ENCODE results near the gene PPP5C. TPM values are rescaled to one million over a fixed set of nuclear protein-coding genes. Genes with fewer than 3 reads are reported as not detected.
A peak's percentile ranks its signal among the peaks of the same experiment; 100 is the strongest.
"Not testable (repeated sequence)": the region's sequence is repeated elsewhere in the genome, so short reads cannot be mapped to it uniquely, and the experiment has no call there.

The PPP5C gene
- total and polyA plus RNA-seq, 3 experiments from 2014 or later, result 38.7 to 124 (median 124) TPM

- POLR2A ChIA-PET, result no interaction called here
- CTCF ChIA-PET, result no interaction called here
- Histone ChIP-seq H3K27me3 (ENCODE audit: insufficient read depth, low read length, poor library complexity, severe bottlenecking) (peaks cover 3% of the 10 kb centered on the region), H3K4me3 (ENCODE audit: low read length) (no peak overlapping the region), H3K27ac (ENCODE audit: low read depth, low read length) (no peak overlapping the region), H3K4me1 (ENCODE audit: insufficient read depth, low read length) (no peaks in the 10 kb centered on the region), H3K9me3 (ENCODE audit: low read length) (no peaks in the 10 kb centered on the region), H3K36me3 (ENCODE audit: insufficient read depth, low read length) (no peaks in the 10 kb centered on the region)
- Mint-ChIP-seq H3K4me1 (no peaks in the 10 kb centered on the region), H3K4me3 (no peak overlapping the region), H3K9me3 (peaks cover 0 to 10% (median 7%) of the 10 kb centered on the region in 5 donors), H3K27me3 (peaks cover 4 to 7% of the 10 kb centered on the region in 2 donors), H3K36me3 (peaks cover 0 to 13% (median 0%) of the 10 kb centered on the region in 3 donors), H3K27ac (peak overlapping the region in 1 of 8 donors; percentile 38)
- DNase-seq, result no peak
Observed at GRCh38 chr19:46303691-46304397, 43.0 kb upstream of the PPP5C start.

DNA sequence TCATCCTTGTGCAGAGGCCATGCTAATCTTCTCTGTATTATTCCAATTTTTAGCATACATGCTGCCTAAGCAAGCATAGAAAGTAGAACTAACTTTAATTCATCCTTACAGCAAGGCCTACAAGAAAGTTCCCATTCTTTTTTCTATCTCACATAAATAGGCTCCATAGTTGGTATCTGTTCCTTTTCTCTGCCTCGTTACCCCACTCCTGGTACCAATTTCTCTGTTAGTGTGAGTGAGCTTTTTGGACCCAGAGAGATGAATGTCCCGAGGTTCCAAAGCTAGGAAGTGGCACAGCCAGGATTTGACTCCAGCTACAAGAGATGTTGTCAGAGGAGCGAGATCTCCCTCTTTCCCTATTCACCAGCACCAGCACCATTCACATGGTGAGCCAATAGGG lies 40.4 kb upstream of the PPP5C start:
- Histone ChIP-seq H3K27me3 (ENCODE audit: insufficient read depth, low read length, poor library complexity, severe bottlenecking) (no peaks in the 10 kb centered on the region), H3K27ac (ENCODE audit: low read depth, low read length) (no peak overlapping the region), H3K36me3 (ENCODE audit: insufficient read depth, low read length) (no peaks in the 10 kb centered on the region), H3K4me1 (ENCODE audit: insufficient read depth, low read length) (no peaks in the 10 kb centered on the region), H3K4me3 (ENCODE audit: low read length) (no peak overlapping the region), H3K9me3 (ENCODE audit: low read length) (no peaks in the 10 kb centered on the region)
- H3K9me3 Mint-ChIP-seq, result peaks cover 0 to 10% (median 7%) of the 10 kb centered on the region in 5 donors
- no peak overlapping the region for H3K4me3 Mint-ChIP-seq
- CTCF ChIA-PET, result interaction anchor here (1.0 kb wide), 1 partner anchor 9 kb away, joined by 3 read pairs; no protein-coding TSS in a partner anchor
- DNase-seq, result no peak
- H3K27ac Mint-ChIP-seq, result peak overlapping the region in 1 of 8 donors; percentile 54
- no peaks in the 10 kb centered on the region for H3K4me1 Mint-ChIP-seq
- peaks cover 0 to 3% of the 10 kb centered on the region in 2 donors for H3K27me3 Mint-ChIP-seq
- POLR2A ChIA-PET, result no interaction called here
- H3K36me3 Mint-ChIP-seq, result peaks cover 0 to 13% (median 0%) of the 10 kb centered on the region in 3 donors

DNA sequence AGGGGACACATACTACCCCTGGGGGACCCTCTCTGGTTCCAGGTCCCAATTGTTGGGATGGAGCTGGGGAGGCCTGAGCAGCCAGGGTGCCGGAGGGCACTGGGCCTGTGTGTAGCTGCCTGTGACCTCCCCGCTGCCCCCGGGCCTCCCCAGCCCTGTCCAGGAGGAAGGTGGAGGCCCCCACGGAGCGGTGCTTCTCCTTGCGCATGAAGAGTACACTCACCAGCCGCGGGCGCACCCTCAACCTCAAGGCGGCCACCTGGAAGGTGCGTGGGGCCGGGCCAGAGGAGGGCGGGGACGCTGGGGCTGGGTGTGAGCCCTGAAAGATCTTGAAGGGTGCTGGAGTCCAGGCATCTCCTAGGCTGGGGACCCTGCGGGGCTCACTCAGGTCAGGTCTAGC lies 38.4 kb upstream of the PPP5C start:
- POLR2A ChIA-PET, result no interaction called here
- CTCF ChIA-PET, result no interaction called here
- H3K4me1 Mint-ChIP-seq, result no peaks in the 10 kb centered on the region
- Histone ChIP-seq H3K4me1 (ENCODE audit: insufficient read depth, low read length) (no peaks in the 10 kb centered on the region), H3K27me3 (ENCODE audit: insufficient read depth, low read length, poor library complexity, severe bottlenecking) (no peaks in the 10 kb centered on the region), H3K4me3 (ENCODE audit: low read length) (no peak overlapping the region), H3K9me3 (ENCODE audit: low read length) (no peaks in the 10 kb centered on the region), H3K27ac (ENCODE audit: low read depth, low read length) (no peak overlapping the region), H3K36me3 (ENCODE audit: insufficient read depth, low read length) (no peaks in the 10 kb centered on the region)
- peaks cover 0 to 13% (median 0%) of the 10 kb centered on the region in 3 donors for H3K36me3 Mint-ChIP-seq
- H3K9me3 Mint-ChIP-seq, result peaks cover 0 to 10% (median 7%) of the 10 kb centered on the region in 5 donors
- no peak overlapping the region for H3K27ac Mint-ChIP-seq
- DNase-seq, result no peak
- no peak overlapping the region for H3K4me3 Mint-ChIP-seq
- H3K27me3 Mint-ChIP-seq, result peaks cover 0 to 3% of the 10 kb centered on the region in 2 donors

DNA sequence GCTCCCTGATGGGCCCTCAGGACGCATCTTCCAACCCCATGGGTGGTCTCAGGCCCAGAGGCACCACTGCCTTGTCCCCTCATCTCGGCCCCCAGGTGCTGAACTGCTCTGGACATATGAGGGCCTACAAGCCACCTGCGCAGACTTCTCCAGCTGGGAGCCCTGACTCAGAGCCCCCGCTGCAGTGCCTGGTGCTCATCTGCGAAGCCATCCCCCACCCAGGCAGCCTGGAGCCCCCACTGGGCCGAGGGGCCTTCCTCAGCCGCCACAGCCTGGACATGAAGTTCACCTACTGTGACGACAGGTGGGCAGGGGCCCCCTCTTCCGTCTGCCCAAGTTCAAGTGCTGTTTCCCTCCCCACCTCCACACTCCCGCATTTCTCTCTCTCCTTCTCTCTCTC lies 37.8 kb upstream of the PPP5C start:
- H3K4me1 ChIP-seq (ENCODE audit: insufficient read depth, low read length), result no peaks in the 10 kb centered on the region
- peak overlapping the region in 1 of 8 donors; percentile 16 for H3K27ac Mint-ChIP-seq
- peaks cover 0 to 10% (median 7%) of the 10 kb centered on the region in 5 donors for H3K9me3 Mint-ChIP-seq
- no peaks in the 10 kb centered on the region for H3K27me3 ChIP-seq (ENCODE audit: insufficient read depth, low read length, poor library complexity, severe bottlenecking)
- H3K4me3 ChIP-seq (ENCODE audit: low read length), result no peak overlapping the region
- no peaks in the 10 kb centered on the region for H3K4me1 Mint-ChIP-seq
- ChIA-PET POLR2A (no interaction called here), CTCF (no interaction called here)
- no peak for DNase-seq
- H3K27me3 Mint-ChIP-seq, result peaks cover 0 to 3% of the 10 kb centered on the region in 2 donors
- H3K27ac ChIP-seq (ENCODE audit: low read depth, low read length), result no peak overlapping the region
- no peaks in the 10 kb centered on the region for H3K9me3 ChIP-seq (ENCODE audit: low read length)
- H3K36me3 Mint-ChIP-seq, result peaks cover 0 to 13% (median 0%) of the 10 kb centered on the region in 3 donors
- H3K4me3 Mint-ChIP-seq, result no peak overlapping the region
- H3K36me3 ChIP-seq (ENCODE audit: insufficient read depth, low read length), result no peaks in the 10 kb centered on the region

DNA sequence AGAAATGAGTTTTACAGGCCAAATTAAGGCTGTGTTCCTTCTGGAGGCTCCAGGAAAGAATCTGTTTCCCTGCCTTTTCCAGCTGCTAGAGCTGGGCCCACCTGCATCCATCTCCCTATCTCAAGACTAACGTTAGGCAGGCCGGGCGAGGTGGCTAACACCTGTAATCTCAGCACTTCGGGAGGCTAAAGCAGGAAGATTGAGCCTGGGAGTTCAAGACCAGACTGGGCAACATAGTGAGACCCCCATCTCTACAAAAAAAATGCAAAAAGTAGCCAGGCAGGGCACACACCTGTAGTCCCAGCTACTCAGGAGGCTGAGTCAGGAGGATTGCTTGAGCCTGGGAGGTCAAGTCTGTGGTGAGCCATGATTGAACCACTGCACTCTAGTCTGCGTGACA lies 35.4 kb upstream of the PPP5C start:
- Histone ChIP-seq H3K27ac (ENCODE audit: low read depth, low read length) (no peak overlapping the region), H3K36me3 (ENCODE audit: insufficient read depth, low read length) (no peaks in the 10 kb centered on the region), H3K9me3 (ENCODE audit: low read length) (no peaks in the 10 kb centered on the region), H3K4me3 (ENCODE audit: low read length) (no peak overlapping the region), H3K27me3 (ENCODE audit: insufficient read depth, low read length, poor library complexity, severe bottlenecking) (no peaks in the 10 kb centered on the region), H3K4me1 (ENCODE audit: insufficient read depth, low read length) (no peaks in the 10 kb centered on the region)
- POLR2A ChIA-PET, result no interaction called here
- CTCF ChIA-PET, result no interaction called here
- peaks cover 0 to 7% (median 0%) of the 10 kb centered on the region in 3 donors for H3K36me3 Mint-ChIP-seq
- H3K4me1 Mint-ChIP-seq, result no peaks in the 10 kb centered on the region
- H3K4me3 Mint-ChIP-seq, result no peak overlapping the region
- peaks cover 0 to 5% (median 4%) of the 10 kb centered on the region in 5 donors for H3K9me3 Mint-ChIP-seq
- no peak for DNase-seq
- no peak overlapping the region for H3K27ac Mint-ChIP-seq
- peaks cover 0 to 3% of the 10 kb centered on the region in 2 donors for H3K27me3 Mint-ChIP-seq

DNA sequence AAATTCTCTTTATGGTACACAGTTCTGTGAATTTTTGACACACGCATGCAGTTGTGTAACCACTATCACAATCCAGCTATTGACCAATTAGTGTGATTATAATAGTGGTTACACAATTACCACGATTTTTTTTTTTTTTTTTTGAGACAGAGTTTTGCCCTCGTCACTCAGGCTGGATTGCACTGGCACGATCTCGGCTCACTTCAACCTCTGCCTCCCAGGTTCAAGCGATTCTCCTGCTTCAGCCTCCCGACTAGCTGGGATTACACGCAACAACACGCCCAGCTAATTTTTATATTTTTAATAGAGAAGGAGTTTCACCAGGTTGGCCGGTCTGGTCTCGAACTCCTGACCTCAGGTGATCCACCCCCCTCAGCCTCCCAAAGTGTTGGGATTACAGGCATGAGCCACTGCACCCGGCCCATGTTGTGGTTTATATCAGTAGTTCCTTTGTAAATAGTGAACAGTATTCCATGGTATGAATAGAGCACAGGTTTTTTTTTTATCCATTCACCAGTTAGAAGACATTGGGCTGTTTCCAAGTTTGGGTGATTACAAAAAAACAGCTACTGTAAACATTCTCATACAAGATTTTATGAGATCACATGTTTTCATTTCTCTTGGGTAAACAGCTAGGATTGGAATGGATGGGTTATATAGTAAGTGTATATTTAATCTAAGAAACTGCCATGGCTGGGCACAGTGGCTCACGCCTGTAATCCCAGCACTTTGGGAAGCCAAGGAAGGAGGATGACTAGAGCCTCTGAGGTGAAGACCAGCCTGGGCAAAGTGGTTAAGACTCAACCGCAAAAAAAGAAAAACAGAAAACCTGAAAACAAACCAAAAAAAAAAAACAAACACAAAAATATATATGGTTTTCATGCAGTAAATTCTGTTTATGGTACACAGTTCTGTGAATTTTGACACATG lies 33.1 kb upstream of the PPP5C start:
- POLR2A ChIA-PET; H3K4me1 Mint-ChIP-seq; H3K4me3 ChIP-seq (ENCODE audit: low read length); H3K27me3 ChIP-seq (ENCODE audit: insufficient read depth, low read length, poor library complexity, severe bottlenecking); H3K36me3 ChIP-seq (ENCODE audit: insufficient read depth, low read length); H3K27ac ChIP-seq (ENCODE audit: low read depth, low read length); H3K9me3 Mint-ChIP-seq; DNase-seq; H3K36me3 Mint-ChIP-seq; H3K27me3 Mint-ChIP-seq; H3K27ac Mint-ChIP-seq; H3K9me3 ChIP-seq (ENCODE audit: low read length); H3K4me3 Mint-ChIP-seq; H3K4me1 ChIP-seq (ENCODE audit: insufficient read depth, low read length): not testable (repeated sequence)
- CTCF ChIA-PET, result interaction anchor here (0.7 kb wide), 1 partner anchor 101 kb away, joined by 3 read pairs; no protein-coding TSS in a partner anchor

DNA sequence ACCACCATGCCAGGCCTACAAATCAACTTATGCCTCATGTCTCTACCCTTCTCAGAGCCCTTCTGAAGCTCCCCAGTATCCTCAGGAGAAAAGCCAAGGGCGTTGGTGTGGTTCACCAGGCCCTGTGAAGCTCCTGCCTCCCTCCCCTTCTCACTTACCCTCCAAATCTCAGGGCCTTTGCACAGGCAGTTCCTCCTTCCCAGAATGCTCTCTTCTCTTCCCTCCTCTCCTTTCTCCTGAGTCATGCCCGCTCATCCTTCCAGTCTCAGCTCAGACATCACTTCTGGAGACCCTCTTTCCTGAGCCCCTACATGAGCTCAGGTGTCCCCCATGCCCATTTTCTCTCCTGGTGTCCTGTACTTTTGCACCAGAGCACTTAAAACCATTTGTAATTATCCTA lies 29.5 kb upstream of the PPP5C start:
- CTCF ChIA-PET, result interaction anchor here (1.5 kb wide), 1 partner anchor 17 kb away, joined by 3 read pairs; no protein-coding TSS in a partner anchor
- POLR2A ChIA-PET, result no interaction called here

GRCh38 chr19:46319613-46320012 lies 27.3 kb upstream of the PPP5C start:
- Histone ChIP-seq H3K4me3 (ENCODE audit: low read length) (no peak overlapping the region), H3K27me3 (ENCODE audit: insufficient read depth, low read length, poor library complexity, severe bottlenecking) (no peaks in the 10 kb centered on the region), H3K9me3 (ENCODE audit: low read length) (no peaks in the 10 kb centered on the region), H3K4me1 (ENCODE audit: insufficient read depth, low read length) (no peaks in the 10 kb centered on the region), H3K27ac (ENCODE audit: low read depth, low read length) (no peak overlapping the region), H3K36me3 (ENCODE audit: insufficient read depth, low read length) (no peaks in the 10 kb centered on the region)
- H3K27me3 Mint-ChIP-seq, result peaks cover 0 to 5% of the 10 kb centered on the region in 2 donors
- no peaks in the 10 kb centered on the region for H3K36me3 Mint-ChIP-seq
- no peak for DNase-seq
- H3K9me3 Mint-ChIP-seq, result no peaks in the 10 kb centered on the region
- no peak overlapping the region for H3K27ac Mint-ChIP-seq
- H3K4me1 Mint-ChIP-seq, result no peaks in the 10 kb centered on the region
- CTCF ChIA-PET, result no interaction called here
- POLR2A ChIA-PET, result no interaction called here
- no peak overlapping the region for H3K4me3 Mint-ChIP-seq

More for the DNA sequence above, 29.5 kb upstream of the PPP5C start:
- H3K4me3 ChIP-seq (ENCODE audit: low read length), result no peak overlapping the region
- H3K4me1 Mint-ChIP-seq, result no peaks in the 10 kb centered on the region
- H3K27me3 ChIP-seq (ENCODE audit: insufficient read depth, low read length, poor library complexity, severe bottlenecking), result no peaks in the 10 kb centered on the region
- H3K4me1 ChIP-seq (ENCODE audit: insufficient read depth, low read length), result no peaks in the 10 kb centered on the region
- H3K4me3 Mint-ChIP-seq, result no peak overlapping the region
- H3K9me3 Mint-ChIP-seq, result no peaks in the 10 kb centered on the region
- peaks cover 0 to 5% of the 10 kb centered on the region in 2 donors for H3K27me3 Mint-ChIP-seq
- H3K9me3 ChIP-seq (ENCODE audit: low read length), result no peaks in the 10 kb centered on the region
- no peak overlapping the region for H3K27ac Mint-ChIP-seq
- DNase-seq, result no peak
- no peak overlapping the region for H3K27ac ChIP-seq (ENCODE audit: low read depth, low read length)
- H3K36me3 ChIP-seq (ENCODE audit: insufficient read depth, low read length), result no peaks in the 10 kb centered on the region
- H3K36me3 Mint-ChIP-seq, result no peaks in the 10 kb centered on the region

Data from CD8-positive, alpha-beta memory T cell (primary cell).